Activated CD4-positive, CD25-positive, alpha-beta regulatory T cell treated with anti-CD3 and anti-CD28 coated beads, Interleukin-2, amount 50 U/mL, for 72 hours (primary cell): ENCODE data around the gene ELAVL1.

Experiments
- DNase-seq: peaks from one replicate; pipeline ENCODE4 v3.0.0; 2021

The ELAVL1 gene

DNA sequence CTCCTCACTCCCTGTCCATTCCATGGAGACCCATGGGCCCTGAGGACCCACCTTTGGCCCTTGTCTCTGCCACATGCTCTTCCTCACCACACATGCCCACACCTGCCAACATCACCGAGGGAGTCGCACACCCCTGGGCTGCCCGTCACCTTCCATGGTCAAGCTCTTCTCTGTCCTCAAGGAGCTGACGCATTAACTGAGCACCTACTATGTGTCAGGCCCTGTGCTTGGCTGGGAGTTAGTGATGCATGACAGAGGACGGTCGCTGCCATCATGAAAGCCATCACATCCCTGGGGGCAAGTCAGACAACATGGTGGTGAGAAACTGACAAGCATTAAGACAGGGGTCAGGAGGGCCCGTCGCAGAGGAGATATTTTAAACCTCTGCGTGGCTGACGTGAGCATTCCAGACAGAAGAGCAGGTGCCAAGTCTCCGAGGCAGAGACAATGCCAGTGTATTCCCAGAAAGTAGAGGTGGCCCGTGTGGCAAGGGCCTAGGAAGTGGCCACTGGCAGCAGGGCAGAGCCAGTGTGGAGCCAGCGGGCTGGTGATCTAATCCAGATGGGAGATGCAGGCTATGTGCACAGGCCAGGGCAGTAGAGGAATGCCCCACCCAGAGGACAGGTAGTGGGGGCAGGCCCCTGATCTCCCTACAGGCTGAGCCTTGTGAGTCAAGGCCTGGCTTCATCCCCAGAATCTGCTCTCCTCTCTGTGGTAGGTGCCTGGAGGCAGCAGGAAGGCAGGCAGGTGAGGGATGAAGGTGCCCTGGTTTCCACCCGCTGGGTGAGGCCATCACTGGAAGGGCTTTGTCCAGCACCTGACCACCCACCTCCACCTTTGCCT is 21.2 kb downstream of the ELAVL1 start:
- DNase-seq: no peak

DNA sequence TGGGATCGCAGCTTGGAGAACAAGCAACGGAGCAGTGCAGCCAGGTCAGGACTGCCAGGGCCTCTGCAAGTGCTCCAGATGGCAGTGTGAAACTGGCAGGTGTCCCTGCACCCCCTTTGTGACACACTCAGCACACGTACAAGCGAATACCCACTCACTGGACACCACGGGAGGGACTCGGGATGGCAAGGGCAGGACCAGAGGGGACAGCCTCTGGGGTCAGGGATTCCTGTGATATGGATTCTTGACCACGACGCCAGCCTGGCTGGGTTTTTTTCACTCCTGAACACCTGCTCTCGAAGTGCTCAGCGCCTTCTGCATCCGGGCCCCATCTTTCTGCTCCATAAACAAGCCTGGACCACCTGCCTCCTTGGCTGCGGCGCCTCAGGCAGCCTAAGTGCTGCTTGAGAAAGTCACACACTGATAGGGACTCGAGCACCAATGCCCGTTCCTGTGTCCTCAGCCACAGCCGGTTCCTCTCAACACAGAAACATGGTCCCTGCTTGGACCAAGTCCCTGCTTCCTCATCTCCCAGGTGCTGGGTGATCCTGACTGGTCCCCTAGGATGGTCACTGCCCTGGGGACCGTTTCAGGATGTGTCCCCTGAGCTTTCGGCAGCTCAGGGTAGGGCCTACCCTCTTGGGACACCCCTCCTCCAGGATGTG is 22.0 kb downstream of the ELAVL1 start:
- no peak for DNase-seq

DNA sequence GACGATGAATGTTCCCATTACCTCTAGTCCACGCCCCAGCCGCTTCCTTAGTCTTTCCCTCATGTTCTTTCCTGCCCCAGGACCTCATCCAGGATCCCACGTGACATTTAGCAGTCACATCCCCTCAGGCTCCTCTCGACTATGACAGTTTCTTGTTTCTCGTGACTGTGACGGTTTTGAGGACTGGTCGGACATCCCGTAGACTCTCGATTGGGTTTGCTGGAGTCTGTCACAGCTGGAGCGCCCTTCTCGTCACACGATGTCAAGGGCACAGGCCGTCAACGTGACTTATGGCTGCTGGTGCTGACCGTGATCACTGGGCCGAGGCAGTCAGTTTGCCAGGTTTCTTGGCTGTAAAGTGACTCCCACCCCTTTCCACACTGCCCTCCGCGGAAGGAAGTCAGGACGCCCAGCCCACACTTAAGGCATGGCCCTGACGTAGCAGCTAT is 22.8 kb downstream of the ELAVL1 start:
- no peak for DNase-seq

DNA sequence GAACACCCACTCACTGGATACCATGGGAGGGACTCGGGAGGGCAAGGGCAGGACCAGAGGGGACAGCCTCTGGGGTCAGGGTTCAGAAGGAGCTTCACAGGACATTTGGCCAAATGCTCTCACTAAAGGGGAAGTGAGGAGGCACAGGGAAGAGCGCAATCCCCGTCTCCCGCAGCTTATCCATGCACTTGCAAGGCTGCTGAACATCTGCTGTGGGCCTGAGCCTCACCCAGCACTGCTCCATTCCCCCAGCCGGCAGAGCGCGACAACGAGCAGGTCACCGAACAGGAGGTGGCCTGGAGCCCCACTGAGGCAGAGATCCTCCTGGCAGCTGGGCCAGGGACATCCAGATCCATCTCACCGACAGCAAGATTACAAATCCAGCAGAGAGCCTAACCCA is 23.3 kb downstream of the ELAVL1 start:
- no peak for DNase-seq

DNA sequence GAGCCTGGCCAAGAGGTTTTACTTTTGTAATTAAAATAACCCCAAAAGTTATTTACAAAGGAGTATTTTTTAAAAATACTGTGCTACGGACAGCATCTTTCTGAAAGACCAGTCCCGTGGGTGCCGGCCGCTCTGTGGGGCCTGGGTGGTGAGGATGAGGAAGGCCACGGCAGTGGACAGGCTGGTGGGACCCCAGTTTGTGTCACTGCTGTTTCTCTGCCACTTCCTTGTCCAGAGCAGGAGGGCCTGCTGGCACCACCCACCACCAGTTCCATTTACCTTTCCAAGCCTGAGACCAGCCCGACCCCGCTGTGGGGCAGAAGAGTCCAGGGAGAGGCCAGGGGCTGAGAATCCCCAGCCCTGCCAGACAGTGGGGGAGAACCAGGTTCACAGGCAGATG is 23.8 kb downstream of the ELAVL1 start:
- DNase-seq: no peak

DNA sequence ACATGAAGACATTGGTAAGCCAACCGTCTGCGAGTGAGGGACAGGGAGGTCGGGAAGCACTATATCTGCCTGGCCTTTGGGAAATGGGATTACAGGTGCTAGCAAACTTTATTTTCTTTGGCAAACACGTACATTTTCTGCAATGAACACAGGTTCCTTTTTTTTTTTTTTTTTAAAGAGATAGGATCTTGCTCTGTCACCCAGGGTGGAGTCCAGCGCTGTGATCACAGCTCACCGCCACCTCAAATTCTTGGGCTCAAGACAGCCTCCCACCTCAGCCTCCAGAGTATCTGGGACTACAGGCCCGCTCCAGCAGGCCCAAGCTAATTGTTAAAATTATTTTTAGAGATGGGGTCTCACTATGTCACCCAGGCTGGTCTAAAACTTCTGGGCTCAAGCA is 24.2 kb downstream of the ELAVL1 start:
- no peak for DNase-seq

DNA sequence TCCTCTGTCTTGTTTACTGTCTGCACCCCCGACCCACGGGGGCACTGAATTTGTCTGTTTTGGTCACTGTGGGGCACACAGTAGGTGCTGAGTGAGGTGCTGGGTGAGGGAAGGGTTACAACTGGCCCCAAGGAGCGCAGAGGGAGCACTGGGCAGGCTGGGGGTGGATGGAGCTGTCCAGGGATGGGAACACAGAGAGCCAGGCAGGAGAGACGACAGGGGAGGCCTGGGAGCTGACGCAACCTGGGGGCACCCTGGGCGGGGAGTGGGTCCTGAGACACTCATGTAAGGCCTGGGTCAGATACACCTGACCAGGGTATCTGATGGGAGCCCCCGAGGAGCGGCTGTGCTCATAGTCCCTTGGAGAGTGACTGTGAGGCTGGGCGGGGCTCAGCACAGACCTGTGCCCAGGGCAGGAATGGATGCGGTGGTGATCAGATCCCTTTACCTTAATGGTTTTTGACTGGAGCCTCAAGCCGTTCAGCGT is 24.8 kb downstream of the ELAVL1 start:
- DNase-seq: no peak

DNA sequence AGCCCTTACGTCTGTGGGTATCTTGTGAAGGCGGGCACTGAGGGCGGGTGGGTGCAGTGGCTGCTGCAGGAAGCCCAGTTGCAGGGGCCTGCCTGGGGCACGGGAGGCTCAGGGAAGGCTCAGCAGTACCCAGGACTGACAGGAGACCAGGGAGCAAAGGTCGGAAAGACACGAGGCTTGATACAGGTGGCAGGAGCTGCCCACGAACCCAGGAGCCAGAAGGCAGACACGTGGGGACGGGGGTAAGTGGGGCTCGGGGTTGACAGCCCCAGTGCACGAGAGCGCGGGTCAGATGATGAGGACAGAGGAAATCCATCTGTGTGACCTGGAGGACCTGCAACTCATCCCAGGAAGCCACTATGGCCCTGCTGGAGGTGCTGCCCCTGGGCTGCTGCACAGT is 25.3 kb downstream of the ELAVL1 start:
- DNase-seq: no peak

DNA sequence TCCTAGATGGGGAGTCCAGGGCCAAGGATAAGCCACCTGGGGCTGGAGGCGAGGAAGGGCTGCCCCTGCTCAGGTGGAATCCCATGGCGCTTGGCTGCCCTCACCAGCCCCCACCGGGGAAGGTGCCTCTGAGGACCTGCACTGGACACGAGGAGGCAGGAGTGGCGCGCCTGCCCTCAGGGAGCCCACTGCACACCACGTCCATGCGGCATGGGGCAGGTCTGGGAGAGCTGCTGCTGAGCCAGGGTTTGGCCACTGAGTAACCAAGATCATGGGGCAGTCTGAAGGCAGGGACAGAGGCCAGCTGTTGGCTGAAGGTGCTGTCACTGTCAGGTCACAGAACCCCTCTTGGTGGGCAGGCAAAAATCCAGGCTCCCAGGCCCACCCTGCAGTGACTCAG is 25.9 kb downstream of the ELAVL1 start:
- DNase-seq: no peak

DNA sequence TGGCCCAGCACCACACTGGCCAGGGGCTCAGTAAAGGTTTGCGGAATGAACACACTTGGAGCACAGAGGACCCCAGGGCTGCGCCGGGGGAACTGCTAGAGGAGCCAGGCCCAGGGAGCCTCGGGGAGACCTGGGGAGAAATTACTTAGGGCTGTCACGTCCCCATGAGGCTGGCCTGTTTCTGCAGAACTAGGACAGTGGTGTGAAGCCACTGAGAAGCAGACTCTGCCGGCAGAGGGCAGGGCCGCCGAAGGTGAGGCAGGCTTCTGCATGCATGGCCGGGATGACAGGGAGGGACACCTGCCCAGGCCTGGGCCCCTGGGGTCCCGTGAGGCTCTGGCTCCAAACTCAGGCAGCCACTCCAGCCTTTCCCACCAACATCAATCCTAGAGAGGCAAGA is 26.4 kb downstream of the ELAVL1 start:
- DNase-seq: no peak

DNA sequence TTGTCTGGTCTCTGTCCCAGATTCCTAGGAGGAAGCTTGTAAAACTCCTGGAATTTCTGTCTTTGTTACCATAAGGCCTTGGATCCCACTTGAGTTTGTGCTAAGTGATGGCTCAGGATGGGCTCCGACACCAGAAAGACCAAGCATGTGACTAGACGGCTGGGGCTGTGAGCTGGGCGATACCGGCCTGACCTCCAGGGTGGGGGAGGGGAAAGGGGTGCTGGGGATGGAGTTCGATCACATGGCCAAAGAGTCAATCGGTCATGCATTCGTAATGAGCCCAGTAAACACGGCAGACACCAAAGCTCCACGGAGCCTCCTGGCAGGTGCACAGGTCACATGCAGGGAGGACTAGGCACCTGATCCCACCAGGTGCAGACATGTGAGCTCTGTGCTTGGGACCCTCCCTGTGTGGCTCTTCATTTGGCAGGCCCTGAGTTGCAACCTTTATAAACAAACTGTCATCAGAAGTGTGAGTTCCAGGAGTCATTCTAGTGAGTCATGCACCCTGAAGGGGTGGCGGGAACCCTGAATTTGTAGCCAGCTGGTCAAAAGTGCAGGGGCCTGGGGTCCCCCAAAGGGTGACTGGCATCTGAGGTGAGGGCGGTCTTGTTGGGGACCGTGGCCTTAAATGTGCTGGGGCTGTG is 27.1 kb downstream of the ELAVL1 start:
- no peak for DNase-seq

DNA sequence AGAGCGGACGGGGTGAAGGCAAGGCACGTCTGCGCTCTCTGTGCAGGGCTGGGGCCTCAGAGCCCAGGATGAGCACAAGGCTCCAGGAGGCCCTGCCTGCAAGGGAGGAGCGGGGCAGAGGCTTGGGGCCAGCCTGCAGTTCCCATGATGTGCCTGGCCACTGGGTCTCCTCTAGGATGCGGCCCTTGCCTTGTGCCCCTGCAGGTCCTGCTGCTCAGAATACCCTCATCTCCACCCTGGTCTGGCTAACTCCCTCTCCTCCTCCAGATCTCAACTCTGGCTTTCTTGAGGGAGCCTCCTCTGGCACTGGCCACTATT is 27.8 kb downstream of the ELAVL1 start:
- DNase-seq: no peak

DNA sequence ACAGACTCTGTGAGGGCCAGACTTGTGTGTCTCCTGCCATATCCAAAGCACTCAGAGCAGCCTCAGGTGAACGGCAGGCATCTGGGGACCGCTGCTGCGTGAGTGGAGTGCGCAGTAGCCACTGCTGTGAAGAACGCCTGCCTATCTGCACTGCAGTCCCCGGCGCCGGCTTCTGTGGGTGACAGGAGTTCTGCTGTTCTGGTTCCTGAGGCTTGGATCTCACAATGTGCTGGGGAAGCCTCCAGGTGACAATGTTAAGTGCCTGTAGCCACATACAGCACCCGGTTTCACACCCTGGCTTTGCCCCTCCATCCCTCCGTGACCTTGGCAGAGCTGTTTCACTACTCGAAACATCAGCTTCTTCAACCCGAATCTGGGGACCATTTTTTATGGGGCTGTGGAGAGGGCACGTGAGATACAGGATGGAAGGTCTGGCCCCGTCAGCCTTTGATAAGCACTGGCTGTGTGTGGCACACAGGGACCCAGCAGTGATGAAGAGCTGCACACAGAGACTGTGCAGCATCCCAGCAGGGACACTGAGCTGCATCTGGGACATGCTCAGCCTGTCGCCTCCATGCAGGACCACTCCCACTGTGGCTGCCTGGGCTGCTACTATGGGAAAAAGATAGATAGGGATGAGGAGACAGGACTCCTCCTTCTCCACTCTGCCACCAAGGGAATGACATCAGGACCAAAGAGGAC is 28.3 kb downstream of the ELAVL1 start:
- DNase-seq: no peak

DNA sequence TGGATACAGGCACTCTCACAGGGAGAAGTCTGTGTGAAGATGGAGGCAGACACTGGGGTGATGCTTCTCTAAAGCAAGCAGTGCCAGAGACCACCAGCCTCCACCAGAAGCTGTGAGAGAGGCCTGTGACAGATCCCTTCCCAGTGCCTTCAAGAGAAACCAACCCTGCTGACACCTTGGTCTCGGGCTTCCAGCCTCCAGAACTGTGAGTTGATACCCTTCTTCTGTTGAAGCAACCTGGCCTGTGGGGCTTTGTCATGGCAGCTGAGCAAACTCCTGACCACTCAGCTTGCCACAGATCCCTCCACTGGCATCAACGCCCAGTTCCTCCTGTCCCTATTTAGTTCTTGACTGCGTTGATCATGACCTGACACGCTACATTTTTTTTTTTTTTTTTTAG is 29.0 kb downstream of the ELAVL1 start:
- no peak for DNase-seq

DNA sequence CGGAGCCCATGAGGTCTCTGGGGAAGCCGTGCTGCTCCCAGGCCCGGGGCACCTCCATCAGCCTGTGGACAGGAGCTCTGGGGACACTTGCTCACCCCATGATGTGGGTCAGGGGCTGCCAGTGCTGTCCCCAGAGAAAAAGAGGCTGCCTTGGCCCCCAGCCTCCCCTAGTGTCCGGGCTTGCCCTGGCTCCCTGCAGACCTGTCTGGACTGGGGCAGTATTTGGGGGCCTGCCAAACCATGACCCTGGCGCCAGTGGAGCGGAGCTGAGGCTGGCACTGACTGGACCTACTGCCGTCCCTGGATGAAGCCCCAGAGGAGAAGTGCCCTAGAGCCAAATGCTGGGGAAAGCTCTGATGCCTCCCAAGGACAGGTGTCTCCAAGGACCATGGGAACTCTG is 30.4 kb downstream of the ELAVL1 start:
- DNase-seq: no peak

DNA sequence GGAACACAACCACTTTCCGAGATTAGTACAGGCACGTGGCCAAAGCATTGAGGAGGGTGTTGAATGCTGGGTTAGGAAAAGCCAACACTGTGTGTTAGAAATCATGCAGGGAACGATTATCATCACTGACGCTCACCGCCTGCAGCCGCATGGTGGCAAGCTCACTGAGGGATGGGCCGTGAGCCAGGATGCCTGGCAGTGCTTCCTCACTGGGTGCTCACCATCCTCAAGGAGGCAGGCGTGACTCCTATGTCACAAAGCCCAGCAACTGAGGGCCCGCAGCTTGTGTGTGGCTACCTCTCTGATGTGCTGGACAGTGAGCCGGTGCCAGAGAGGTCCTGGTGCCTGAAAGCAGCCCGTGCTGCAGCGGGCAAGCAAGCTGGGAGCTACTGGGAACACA is 31.6 kb downstream of the ELAVL1 start:
- no peak for DNase-seq

DNA sequence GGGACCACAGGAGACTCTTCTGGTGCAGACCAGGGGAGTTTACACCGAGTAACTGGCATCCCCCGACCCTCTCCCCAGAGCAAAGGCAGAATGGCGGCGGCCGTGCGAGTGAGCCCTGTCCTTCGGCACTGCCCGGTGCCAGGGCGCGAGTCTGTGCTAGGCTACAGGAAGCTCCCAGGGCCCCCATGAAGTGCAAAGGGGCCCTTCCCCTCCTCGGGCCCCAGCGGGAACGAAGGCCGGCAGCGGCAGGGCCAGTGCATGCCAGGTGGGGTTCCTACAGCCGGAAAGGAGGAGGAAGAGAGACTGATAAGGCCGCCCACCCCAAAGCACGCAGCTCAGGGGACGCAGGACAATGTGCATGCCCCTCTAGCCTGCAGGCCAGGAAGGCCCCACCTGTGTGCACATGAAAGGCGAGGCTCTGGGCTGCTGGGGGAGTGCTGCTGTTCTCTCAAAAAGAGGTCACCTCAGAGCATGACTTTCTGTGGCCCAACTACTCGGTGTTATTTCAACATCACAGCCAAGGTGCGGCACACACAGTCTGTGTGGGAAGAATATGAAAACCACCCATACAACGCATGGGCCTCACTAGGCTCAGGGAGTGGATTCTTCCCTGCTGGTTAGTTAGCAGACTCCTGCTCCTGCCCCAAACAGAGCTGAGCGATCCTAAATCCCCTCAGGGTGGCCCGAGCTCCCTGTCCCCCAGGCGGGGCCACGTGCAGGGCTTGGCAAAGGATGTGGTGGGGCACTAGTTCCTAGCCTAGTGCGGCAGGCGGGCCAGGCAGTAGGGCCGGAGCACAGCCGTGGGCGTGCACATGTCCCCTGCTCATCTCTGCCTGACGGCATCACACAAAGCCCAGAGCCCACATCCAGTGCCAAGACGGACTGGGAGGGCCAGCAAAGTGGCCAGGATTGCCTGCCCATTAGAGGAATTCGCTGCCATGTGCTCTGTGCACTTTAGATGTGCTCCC is 33.6 kb downstream of the ELAVL1 start:
- no peak for DNase-seq

DNA sequence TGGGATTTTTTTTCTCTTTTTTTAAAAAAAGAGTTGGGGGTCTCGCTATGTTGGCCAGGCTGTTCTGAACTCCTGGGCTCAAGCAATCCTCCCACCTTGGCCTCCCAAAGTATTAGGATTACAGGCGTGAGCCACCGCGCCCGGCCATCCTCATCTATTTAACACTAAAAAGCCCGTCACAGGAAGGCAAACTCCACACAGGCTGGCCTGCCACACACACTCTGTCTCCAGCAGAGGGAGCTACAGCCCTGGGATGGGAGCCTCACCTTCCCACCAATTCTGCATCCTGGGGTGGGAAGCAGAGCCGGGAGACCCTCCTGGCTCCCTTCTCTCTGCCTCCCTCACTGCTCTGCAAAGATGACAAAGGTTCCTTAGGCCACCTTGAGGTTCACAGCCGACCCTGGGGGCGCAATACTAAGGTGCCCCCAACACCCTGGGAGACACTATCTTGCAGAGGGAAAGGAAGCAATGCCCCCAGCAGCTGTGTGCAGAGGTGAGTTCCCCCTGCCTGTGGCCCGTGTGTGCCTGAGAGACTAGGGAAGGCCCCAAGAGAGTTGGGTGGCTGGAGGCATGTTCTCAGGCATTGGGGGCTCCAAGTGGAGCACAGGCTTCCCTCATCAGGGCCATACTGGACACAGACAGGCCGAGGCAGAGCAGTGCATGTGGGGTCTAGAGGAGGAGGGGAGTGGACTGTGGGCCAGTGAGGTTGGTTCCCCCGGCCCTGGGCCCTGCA is 34.6 kb downstream of the ELAVL1 start:
- DNase-seq: no peak

DNA sequence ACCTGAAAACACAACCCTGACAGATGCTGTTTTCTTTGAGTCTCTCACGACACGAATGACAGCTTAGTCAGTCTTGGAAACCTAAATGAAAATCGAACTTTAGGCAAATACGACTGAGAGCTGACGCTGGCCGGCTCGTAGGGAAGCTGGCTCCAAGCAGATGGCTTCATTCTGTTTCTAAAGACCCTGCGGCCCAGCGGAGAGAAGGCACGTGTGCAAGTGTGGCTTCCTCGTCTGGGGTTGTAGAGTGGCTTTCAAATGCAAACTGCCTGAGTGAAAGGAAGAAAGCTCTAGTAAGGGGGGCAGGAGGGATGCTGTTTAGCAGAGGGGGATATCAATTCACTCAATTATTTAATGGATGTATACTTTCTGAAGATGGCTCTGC is 35.9 kb downstream of the ELAVL1 start:
- no peak for DNase-seq

DNA sequence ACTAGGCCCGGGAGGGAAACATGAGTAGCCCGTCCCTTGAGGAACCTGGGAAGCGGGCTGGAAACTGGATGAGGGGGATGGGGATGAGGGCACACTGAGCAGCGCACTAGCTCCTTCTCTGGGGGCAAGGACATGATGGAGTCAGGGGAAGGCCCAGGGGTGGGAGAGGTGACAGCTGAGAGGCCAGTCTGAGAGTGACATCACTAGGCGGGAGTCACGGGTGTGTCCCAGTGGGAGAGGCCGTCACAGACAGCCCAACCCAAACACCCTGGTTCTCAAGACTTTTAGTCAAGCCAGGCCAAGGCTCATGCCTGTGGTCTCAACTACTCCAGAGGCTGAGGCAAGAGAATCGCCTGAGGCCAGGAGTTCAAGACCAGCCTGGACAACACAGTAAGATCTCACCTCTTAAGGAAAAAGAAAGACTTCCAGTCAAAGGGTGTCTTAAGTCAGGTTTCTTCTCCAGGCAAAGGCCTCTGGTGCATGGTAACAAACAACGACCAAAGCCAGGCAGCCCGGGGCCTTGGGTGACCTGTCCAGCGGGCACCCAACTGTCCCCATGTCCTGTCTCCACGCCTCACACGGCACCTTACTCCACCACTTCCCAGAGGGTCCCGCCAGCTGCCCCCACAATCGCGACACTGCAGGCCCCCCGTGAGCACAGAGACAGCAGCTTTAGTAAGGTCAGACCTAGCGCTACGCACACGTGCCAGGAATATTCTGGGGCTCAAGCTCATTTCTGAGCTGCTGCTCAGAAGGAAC is 36.5 kb downstream of the ELAVL1 start:
- DNase-seq: no peak
